Raji (cell line): ENCODE data around the gene FAR2.

Experiments
- POLR2A ChIP-seq: IDR thresholded peaks from 2 replicates; pipeline ENCODE4 v1.6.1; 2011; ENCODE audit warnings: low read depth, low read length, control low read depth; ENCODE audit not compliant: insufficient read depth

FAR2 gene

GRCh38 chr12:29148911-29149690 lies at the start of gene FAR2:
TSS of gene FAR2 (plus strand) at chr12:29149278. CDS start at chr12:29270450, 121,172 bp downstream.
- TF ChIP-seq POLR2A, result no peak

- no peak for TF ChIP-seq POLR2A
These were observed 46.3 kb upstream of the FAR2 start for GRCh38 chr12:29102741-29103140.

- TF ChIP-seq POLR2A, result no peak
These were observed 45.5 kb upstream of the FAR2 start for GRCh38 chr12:29103539-29103974.

- TF ChIP-seq POLR2A, result no peak
These were observed 44.6 kb upstream of the FAR2 start for GRCh38 chr12:29104516-29104915.

GRCh38 chr12:29110506-29111442 lies 38.3 kb upstream of the FAR2 start:
- no peak for TF ChIP-seq POLR2A

- no peak for TF ChIP-seq POLR2A
These were observed 36.0 kb upstream of the FAR2 start for GRCh38 chr12:29113101-29113500.

- no peak for TF ChIP-seq POLR2A
These were observed 32.7 kb upstream of the FAR2 start for GRCh38 chr12:29116414-29116813.

GRCh38 chr12:29131539-29131938 lies 17.5 kb upstream of the FAR2 start:
- TF ChIP-seq POLR2A, result no peak

- TF ChIP-seq POLR2A, result no peak
These were observed 16.8 kb upstream of the FAR2 start for GRCh38 chr12:29132316-29132715.

- TF ChIP-seq POLR2A, result no peak
These were observed 15.9 kb upstream of the FAR2 start for GRCh38 chr12:29133181-29133580.

- no peak for TF ChIP-seq POLR2A
These were observed 15.4 kb upstream of the FAR2 start for GRCh38 chr12:29133680-29134079.

- no peak for TF ChIP-seq POLR2A
These were observed 3.5 kb upstream of the FAR2 start for GRCh38 chr12:29145372-29146170.

GRCh38 chr12:29146196-29146595 lies 2.9 kb upstream of the FAR2 start:
- no peak for TF ChIP-seq POLR2A

- no peak for TF ChIP-seq POLR2A
These were observed 1.1 kb upstream of the FAR2 start for GRCh38 chr12:29147731-29148595.

GRCh38 chr12:29148596-29148910 lies 525 bp upstream of the FAR2 start:
- TF ChIP-seq POLR2A, result no peak

- no peak for TF ChIP-seq POLR2A
These were observed 708 bp downstream of the FAR2 start for GRCh38 chr12:29149691-29150281.
